ENCODE measurements around the gene CABCOCO1.

Gene CABCOCO1

DNA sequence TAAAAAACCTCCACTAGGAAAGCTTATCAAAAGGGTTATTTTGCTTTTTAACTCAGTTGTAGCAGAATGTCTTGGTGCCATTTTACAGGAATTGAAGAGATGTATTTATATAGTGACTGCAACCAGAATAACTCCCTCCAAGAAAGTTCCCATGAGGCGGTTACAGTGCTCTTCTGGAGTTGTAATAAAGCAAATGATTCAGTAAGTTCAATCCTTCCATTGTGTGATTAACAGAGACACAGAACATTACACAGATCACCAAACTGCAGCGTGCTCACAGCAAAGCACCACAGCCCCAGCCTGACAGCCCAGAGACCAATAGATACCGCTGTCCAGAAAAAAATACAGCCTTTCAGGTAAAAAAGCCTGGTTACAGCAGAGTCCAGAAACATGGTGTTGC is 21.9 kb upstream of the CABCOCO1 start:
- Histone ChIP-seq H2BK12ac (ENCODE audit: low read length) (no peak overlapping the region), H3K14ac (ENCODE audit: low read length) (no peak overlapping the region), H2BK120ac (ENCODE audit: low read depth, low read length) (no peak overlapping the region), H3K4me2 (ENCODE audit: insufficient read depth, low read length, poor library complexity, severe bottlenecking) (no peak overlapping the region), H3K9ac (ENCODE audit: low read depth, low read length, poor library complexity) (no peak overlapping the region), H4K8ac (ENCODE audit: low read depth, low read length) (no peak overlapping the region), H3K23ac (ENCODE audit: low read depth, low read length, poor library complexity) (no peak overlapping the region), H3K79me1 (ENCODE audit: low read depth, low read length) (no peaks in the 10 kb centered on the region), H2AK5ac (ENCODE audit: low read depth, low read length) (no peak overlapping the region), H3K4me1 (ENCODE audit: control insufficient read depth in 2 of 2, insufficient read depth in 1 of 2, low read depth in 1 of 2, low read length in 2 of 2) (peaks cover 0 to 5% of the 10 kb centered on the region in 2 donors), H3K36me3 (replicated peaks in 1 of 2; ENCODE audit: control insufficient read depth in 2 of 2, insufficient read depth in 2 of 2, low read length in 2 of 2) (no peaks in the 10 kb centered on the region), H3K27ac (replicated peaks; ENCODE audit: low read length) (no peak overlapping the region), H4K91ac (ENCODE audit: low read depth, low read length, poor library complexity) (no peak overlapping the region), H3K27me3 (ENCODE audit: control insufficient read depth in 3 of 3, insufficient read depth in 3 of 3, low read depth in 1 of 3, low read length in 3 of 3) (no peaks in the 10 kb centered on the region), H2AFZ (ENCODE audit: low read length) (no peak overlapping the region), H3K4me3 (ENCODE audit: low read length in 2 of 2) (no peak overlapping the region), H3K18ac (ENCODE audit: low read length) (no peak overlapping the region), H3K9me3 (replicated peaks in 1 of 2; ENCODE audit: control insufficient read depth in 2 of 2, insufficient read depth in 1 of 2, low read depth in 1 of 2, low read length in 2 of 2) (no peaks in the 10 kb centered on the region), H2BK15ac (ENCODE audit: low read length) (no peak overlapping the region), H2BK5ac (ENCODE audit: low read length) (no peak overlapping the region), H3K4ac (ENCODE audit: low read length) (no peak overlapping the region)
- DNase-seq (ENCODE audit: low spot score), result no peak
- no CpG with 5 or more reads among the region's 3 CpGs for WGBS, 2 donors (ENCODE audit: extremely low coverage in 2 of 2, insufficient read length in 2 of 2, insufficient replicate concordance in 1 of 2)

GRCh38 chr10:61642150-61642571 is 20.6 kb upstream of the CABCOCO1 start:
- no CpG with 5 or more reads among the region's 2 CpGs for WGBS, 2 donors (ENCODE audit: extremely low coverage in 2 of 2, insufficient read length in 2 of 2, insufficient replicate concordance in 1 of 2)
- Histone ChIP-seq H4K8ac (ENCODE audit: low read depth, low read length) (no peak overlapping the region), H3K4me2 (ENCODE audit: insufficient read depth, low read length, poor library complexity, severe bottlenecking) (no peak overlapping the region), H3K27ac (replicated peaks; ENCODE audit: low read length) (no peak overlapping the region), H3K36me3 (replicated peaks in 1 of 2; ENCODE audit: control insufficient read depth in 2 of 2, insufficient read depth in 2 of 2, low read length in 2 of 2) (no peaks in the 10 kb centered on the region), H2AK5ac (ENCODE audit: low read depth, low read length) (no peak overlapping the region), H2BK12ac (ENCODE audit: low read length) (no peak overlapping the region), H3K79me1 (ENCODE audit: low read depth, low read length) (no peaks in the 10 kb centered on the region), H3K9ac (ENCODE audit: low read depth, low read length, poor library complexity) (no peak overlapping the region), H3K23ac (ENCODE audit: low read depth, low read length, poor library complexity) (no peak overlapping the region), H2AFZ (ENCODE audit: low read length) (no peak overlapping the region), H3K4me3 (ENCODE audit: low read length in 2 of 2) (no peak overlapping the region), H2BK120ac (ENCODE audit: low read depth, low read length) (no peak overlapping the region), H3K27me3 (ENCODE audit: control insufficient read depth in 3 of 3, insufficient read depth in 3 of 3, low read depth in 1 of 3, low read length in 3 of 3) (no peaks in the 10 kb centered on the region), H3K18ac (ENCODE audit: low read length) (no peak overlapping the region), H3K4ac (ENCODE audit: low read length) (no peak overlapping the region), H3K4me1 (ENCODE audit: control insufficient read depth in 2 of 2, insufficient read depth in 1 of 2, low read depth in 1 of 2, low read length in 2 of 2) (peaks cover 0 to 5% of the 10 kb centered on the region in 2 donors), H4K91ac (ENCODE audit: low read depth, low read length, poor library complexity) (no peak overlapping the region), H3K9me3 (replicated peaks in 1 of 2; ENCODE audit: control insufficient read depth in 2 of 2, insufficient read depth in 1 of 2, low read depth in 1 of 2, low read length in 2 of 2) (no peaks in the 10 kb centered on the region), H2BK15ac (ENCODE audit: low read length) (no peak overlapping the region), H2BK5ac (ENCODE audit: low read length) (no peak overlapping the region), H3K14ac (ENCODE audit: low read length) (no peak overlapping the region)
- no peak for DNase-seq (ENCODE audit: low spot score)

- Histone ChIP-seq H3K4me2 (ENCODE audit: insufficient read depth, low read length, poor library complexity, severe bottlenecking) (no peak overlapping the region), H3K27ac (replicated peaks; ENCODE audit: low read length) (no peak overlapping the region), H4K91ac (ENCODE audit: low read depth, low read length, poor library complexity) (no peak overlapping the region), H2BK120ac (ENCODE audit: low read depth, low read length) (no peak overlapping the region), H4K8ac (ENCODE audit: low read depth, low read length) (no peak overlapping the region), H2AFZ (ENCODE audit: low read length) (no peak overlapping the region), H2BK12ac (ENCODE audit: low read length) (no peak overlapping the region), H3K27me3 (ENCODE audit: control insufficient read depth in 3 of 3, insufficient read depth in 3 of 3, low read depth in 1 of 3, low read length in 3 of 3) (no peaks in the 10 kb centered on the region), H3K18ac (ENCODE audit: low read length) (no peak overlapping the region), H2BK5ac (ENCODE audit: low read length) (no peak overlapping the region), H3K36me3 (replicated peaks in 1 of 2; ENCODE audit: control insufficient read depth in 2 of 2, insufficient read depth in 2 of 2, low read length in 2 of 2) (no peaks in the 10 kb centered on the region), H3K4me1 (ENCODE audit: control insufficient read depth in 2 of 2, insufficient read depth in 1 of 2, low read depth in 1 of 2, low read length in 2 of 2) (peaks cover 0 to 5% of the 10 kb centered on the region in 2 donors), H3K14ac (ENCODE audit: low read length) (no peak overlapping the region), H3K9ac (ENCODE audit: low read depth, low read length, poor library complexity) (no peak overlapping the region), H3K23ac (ENCODE audit: low read depth, low read length, poor library complexity) (no peak overlapping the region), H3K79me1 (ENCODE audit: low read depth, low read length) (no peaks in the 10 kb centered on the region), H3K9me3 (replicated peaks in 1 of 2; ENCODE audit: control insufficient read depth in 2 of 2, insufficient read depth in 1 of 2, low read depth in 1 of 2, low read length in 2 of 2) (no peaks in the 10 kb centered on the region), H3K4me3 (ENCODE audit: low read length in 2 of 2) (no peak overlapping the region), H2BK15ac (ENCODE audit: low read length) (no peak overlapping the region), H2AK5ac (ENCODE audit: low read depth, low read length) (no peak overlapping the region), H3K4ac (ENCODE audit: low read length) (no peak overlapping the region)
- no peak for DNase-seq (ENCODE audit: low spot score)
- no CpG with 5 or more reads among the region's 4 CpGs for WGBS, 2 donors (ENCODE audit: extremely low coverage in 2 of 2, insufficient read length in 2 of 2, insufficient replicate concordance in 1 of 2)
Observed at GRCh38 chr10:61642676-61643075, 20.1 kb upstream of the CABCOCO1 start.

GRCh38 chr10:61643316-61643751 is 19.4 kb upstream of the CABCOCO1 start:
- WGBS, 2 donors (ENCODE audit: extremely low coverage in 2 of 2, insufficient read length in 2 of 2, insufficient replicate concordance in 1 of 2), result no CpG with 5 or more reads among the region's 1 CpG

More at GRCh38 chr10:61643316-61643751, 19.4 kb upstream of the CABCOCO1 start:
- H3K27ac ChIP-seq (replicated peaks; ENCODE audit: low read length), result no peak overlapping the region
- H3K9ac ChIP-seq (ENCODE audit: low read depth, low read length, poor library complexity), result no peak overlapping the region
- no peak overlapping the region for H3K14ac ChIP-seq (ENCODE audit: low read length)
- no peak overlapping the region for H2AFZ ChIP-seq (ENCODE audit: low read length)
- H2AK5ac ChIP-seq (ENCODE audit: low read depth, low read length), result no peak overlapping the region
- H4K8ac ChIP-seq (ENCODE audit: low read depth, low read length), result no peak overlapping the region
- H3K27me3 ChIP-seq (ENCODE audit: control insufficient read depth in 3 of 3, insufficient read depth in 3 of 3, low read depth in 1 of 3, low read length in 3 of 3), result no peaks in the 10 kb centered on the region
- H3K4me1 ChIP-seq (ENCODE audit: control insufficient read depth in 2 of 2, insufficient read depth in 1 of 2, low read depth in 1 of 2, low read length in 2 of 2), result peaks cover 0 to 5% of the 10 kb centered on the region in 2 donors
- no peaks in the 10 kb centered on the region for H3K9me3 ChIP-seq (replicated peaks in 1 of 2; ENCODE audit: control insufficient read depth in 2 of 2, insufficient read depth in 1 of 2, low read depth in 1 of 2, low read length in 2 of 2)
- H2BK12ac ChIP-seq (ENCODE audit: low read length), result no peak overlapping the region
- no peaks in the 10 kb centered on the region for H3K36me3 ChIP-seq (replicated peaks in 1 of 2; ENCODE audit: control insufficient read depth in 2 of 2, insufficient read depth in 2 of 2, low read length in 2 of 2)
- DNase-seq (ENCODE audit: low spot score), result no peak
- no peak overlapping the region for H3K23ac ChIP-seq (ENCODE audit: low read depth, low read length, poor library complexity)
- no peak overlapping the region for H2BK5ac ChIP-seq (ENCODE audit: low read length)
- no peak overlapping the region for H3K4me2 ChIP-seq (ENCODE audit: insufficient read depth, low read length, poor library complexity, severe bottlenecking)
- no peak overlapping the region for H4K91ac ChIP-seq (ENCODE audit: low read depth, low read length, poor library complexity)
- no peaks in the 10 kb centered on the region for H3K79me1 ChIP-seq (ENCODE audit: low read depth, low read length)
- no peak overlapping the region for H3K4me3 ChIP-seq (ENCODE audit: low read length in 2 of 2)
- H3K18ac ChIP-seq (ENCODE audit: low read length), result no peak overlapping the region
- no peak overlapping the region for H2BK15ac ChIP-seq (ENCODE audit: low read length)
- no peak overlapping the region for H3K4ac ChIP-seq (ENCODE audit: low read length)
- no peak overlapping the region for H2BK120ac ChIP-seq (ENCODE audit: low read depth, low read length)
